Esophagus muscularis mucosa (tissue), 4 donors: Measurements from ENCODE around the gene KRR1. TPM values are rescaled to one million over a fixed set of nuclear protein-coding genes. Genes with fewer than 3 reads are reported as not detected.
"Not testable (repeated sequence)": the region's sequence is repeated elsewhere in the genome, so short reads cannot be mapped to it uniquely, and the experiment has no call there.

Experiments
- DNase-seq: peaks from one replicate; pipeline ENCODE4 v3.0.0-alpha.2; 2017; ENCODE audit errors: extremely low spot score
- H3K27ac ChIP-seq, 4 donors: fragments of 200-600 bp; sonication (generic); replicated peaks in 1 of 4; 1 replicate in 3 of 4; 2 replicates in 1 of 4; pipeline ENCODE4 v1.5.1; 2016 to 2019; ENCODE audit warnings: mild to moderate bottlenecking in 1 of 4
- H3K27me3 ChIP-seq, 4 donors: fragments of 200-600 bp; sonication (generic); one replicate each; pipeline versions ENCODE4 v1.5.1 to v1.6.0; 2016 to 2019
- H3K36me3 ChIP-seq, 4 donors: fragments of 200-600 bp; sonication (generic); one replicate each; pipeline ENCODE4 v1.5.1; 2016 to 2019
- H3K4me1 ChIP-seq, 4 donors: fragments of 200-600 bp; sonication (generic); one replicate each; pipeline ENCODE4 v1.5.1; 2016 to 2019
- H3K4me3 ChIP-seq, 4 donors: fragments of 200-600 bp; sonication (generic); 1 replicate in 2 of 4; 2 replicates in 2 of 4; pipeline ENCODE4 v1.5.1; 2016 to 2019; ENCODE audit warnings: mild to moderate bottlenecking in 4 of 4, moderate library complexity in 1 of 4
- H3K9me3 ChIP-seq, 4 donors: fragments of 200-600 bp; sonication (generic); 1 replicate in 3 of 4; 2 replicates in 1 of 4; pipeline ENCODE4 v1.5.1; 2016 to 2019
- EP300 ChIP-seq: sonication (generic); formaldehyde crosslinking; IDR thresholded peaks from one replicate; pipeline ENCODE4 v1.6.1; 2017; ENCODE audit warnings: antibody characterized with exemption
- POLR2A ChIP-seq: fragments of 450-650 bp; IDR thresholded peaks from one replicate; pipeline ENCODE4 v1.6.1; 2017; ENCODE audit warnings: antibody characterized with exemption, moderate library complexity, mild to moderate bottlenecking, low read depth
- POLR2AphosphoS5 ChIP-seq, 2 donors: sonication (generic); formaldehyde crosslinking; IDR thresholded peaks; one replicate each; pipeline ENCODE4 v1.6.1; 2017; ENCODE audit warnings: antibody characterized with exemption in 2 of 2
- WGBS: methylation state at CpG from one replicate; pipeline ENCODE4 v1.1.5; 2018; 5-methylcytosine and 5-hydroxymethylcytosine counted together
- intact Hi-C: fragments of 100-400 bp; cut with DNase I; formaldehyde crosslinking; loops from one replicate; pipeline ENCODE4 v1.15.1; 2023
- total RNA-seq, 4 donors: library from RNA; depleted of rRNA; stranded (reverse); fragments of >200 nt; gene quantifications; one replicate each; pipeline versions ENCODE4 v1.1.0 to v1.2.1, GENCODE V29; 2016
- TF ChIP-seq, protein P1 (sequence below), 3 experiments: fragments of 200-600 bp in 2 of 3; fragments of 450-650 bp in 1 of 3; sonication (generic) in 2 of 3; IDR thresholded peaks; one replicate each; pipeline ENCODE4 v1.5.1; 2017 to 2019; ENCODE audit warnings: antibody characterized with exemption in 3 of 3, mild to moderate bottlenecking in 2 of 3, moderate library complexity in 1 of 3

Gene KRR1
- total RNA-seq, 4 donors from 2014 or later: 17.9 to 37.4 (median 23.8) TPM

DNA sequence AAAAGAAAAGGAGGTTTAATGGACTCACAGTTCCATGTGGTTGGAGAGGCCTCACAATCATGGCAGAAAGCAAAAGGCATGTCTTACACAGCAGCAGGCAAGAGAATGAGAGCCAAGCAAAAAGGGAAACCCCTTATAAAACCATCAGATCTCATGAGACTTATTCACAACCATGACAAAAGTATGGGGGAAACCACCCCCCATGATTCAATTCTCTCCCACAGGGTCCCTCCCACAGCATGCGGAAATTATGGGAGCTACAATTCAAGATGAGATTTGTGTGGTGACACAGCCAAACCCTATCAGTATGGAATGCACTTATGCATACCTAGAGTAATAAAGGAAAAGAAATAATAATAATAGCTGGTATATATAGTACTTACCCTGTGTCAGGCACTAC lies 35.3 kb downstream of the KRR1 start:
- intact Hi-C loops: no loop called here
- H3K9me3 ChIP-seq: no peaks in the 10 kb centered on the region
- H3K4me3 ChIP-seq: no peak overlapping the region
- no peak for TF ChIP-seq POLR2A
- TF ChIP-seq, protein P1, sequence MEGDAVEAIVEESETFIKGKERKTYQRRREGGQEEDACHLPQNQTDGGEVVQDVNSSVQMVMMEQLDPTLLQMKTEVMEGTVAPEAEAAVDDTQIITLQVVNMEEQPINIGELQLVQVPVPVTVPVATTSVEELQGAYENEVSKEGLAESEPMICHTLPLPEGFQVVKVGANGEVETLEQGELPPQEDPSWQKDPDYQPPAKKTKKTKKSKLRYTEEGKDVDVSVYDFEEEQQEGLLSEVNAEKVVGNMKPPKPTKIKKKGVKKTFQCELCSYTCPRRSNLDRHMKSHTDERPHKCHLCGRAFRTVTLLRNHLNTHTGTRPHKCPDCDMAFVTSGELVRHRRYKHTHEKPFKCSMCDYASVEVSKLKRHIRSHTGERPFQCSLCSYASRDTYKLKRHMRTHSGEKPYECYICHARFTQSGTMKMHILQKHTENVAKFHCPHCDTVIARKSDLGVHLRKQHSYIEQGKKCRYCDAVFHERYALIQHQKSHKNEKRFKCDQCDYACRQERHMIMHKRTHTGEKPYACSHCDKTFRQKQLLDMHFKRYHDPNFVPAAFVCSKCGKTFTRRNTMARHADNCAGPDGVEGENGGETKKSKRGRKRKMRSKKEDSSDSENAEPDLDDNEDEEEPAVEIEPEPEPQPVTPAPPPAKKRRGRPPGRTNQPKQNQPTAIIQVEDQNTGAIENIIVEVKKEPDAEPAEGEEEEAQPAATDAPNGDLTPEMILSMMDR (IDR thresholded peaks at IDR 0.05): no peak
- no peak for TF ChIP-seq POLR2AphosphoS5 (IDR thresholded peaks at IDR 0.05)
- TF ChIP-seq EP300: no peak
- H3K4me1 ChIP-seq: peaks cover 0 to 6% (median 5%) of the 10 kb centered on the region in 4 donors
- 96% methylated on average over 1 of the region's 1 CpG for WGBS
- no peaks in the 10 kb centered on the region for H3K36me3 ChIP-seq
- H3K27ac ChIP-seq: no peak overlapping the region
- no peaks in the 10 kb centered on the region for H3K27me3 ChIP-seq
- no peak for DNase-seq

DNA sequence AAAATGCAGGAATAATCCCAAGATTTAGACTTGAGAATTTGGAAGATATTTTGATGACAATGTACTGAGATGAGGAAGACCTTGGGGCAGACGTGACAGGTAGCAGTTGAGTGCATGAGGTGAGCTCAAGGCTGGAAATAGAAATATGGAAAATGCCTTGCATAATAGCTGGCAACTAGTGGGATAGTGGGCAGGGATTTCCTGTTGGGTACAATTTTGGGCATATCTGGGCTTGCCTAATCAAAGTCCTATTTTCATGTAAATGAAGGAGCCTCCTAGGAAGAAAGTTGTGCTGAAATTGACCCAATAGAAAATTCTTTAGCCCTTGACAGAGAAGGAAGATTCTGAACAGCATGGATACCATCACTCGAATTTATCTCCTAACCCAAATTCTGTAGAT lies 37.3 kb downstream of the KRR1 start:
- Histone ChIP-seq H3K4me3 (no peak overlapping the region), H3K27me3 (no peaks in the 10 kb centered on the region), H3K27ac (no peak overlapping the region), H3K36me3 (no peaks in the 10 kb centered on the region), H3K9me3 (no peaks in the 10 kb centered on the region), H3K4me1 (no peaks in the 10 kb centered on the region)
- intact Hi-C loops: no loop called here
- DNase-seq: no peak
- TF ChIP-seq POLR2A (no peak), POLR2AphosphoS5 (IDR thresholded peaks at IDR 0.05) (no peak), EP300 (no peak)
- TF ChIP-seq, protein P1 (IDR thresholded peaks at IDR 0.05): no peak
- 77% methylated on average over 2 of the region's 2 CpGs for WGBS

DNA sequence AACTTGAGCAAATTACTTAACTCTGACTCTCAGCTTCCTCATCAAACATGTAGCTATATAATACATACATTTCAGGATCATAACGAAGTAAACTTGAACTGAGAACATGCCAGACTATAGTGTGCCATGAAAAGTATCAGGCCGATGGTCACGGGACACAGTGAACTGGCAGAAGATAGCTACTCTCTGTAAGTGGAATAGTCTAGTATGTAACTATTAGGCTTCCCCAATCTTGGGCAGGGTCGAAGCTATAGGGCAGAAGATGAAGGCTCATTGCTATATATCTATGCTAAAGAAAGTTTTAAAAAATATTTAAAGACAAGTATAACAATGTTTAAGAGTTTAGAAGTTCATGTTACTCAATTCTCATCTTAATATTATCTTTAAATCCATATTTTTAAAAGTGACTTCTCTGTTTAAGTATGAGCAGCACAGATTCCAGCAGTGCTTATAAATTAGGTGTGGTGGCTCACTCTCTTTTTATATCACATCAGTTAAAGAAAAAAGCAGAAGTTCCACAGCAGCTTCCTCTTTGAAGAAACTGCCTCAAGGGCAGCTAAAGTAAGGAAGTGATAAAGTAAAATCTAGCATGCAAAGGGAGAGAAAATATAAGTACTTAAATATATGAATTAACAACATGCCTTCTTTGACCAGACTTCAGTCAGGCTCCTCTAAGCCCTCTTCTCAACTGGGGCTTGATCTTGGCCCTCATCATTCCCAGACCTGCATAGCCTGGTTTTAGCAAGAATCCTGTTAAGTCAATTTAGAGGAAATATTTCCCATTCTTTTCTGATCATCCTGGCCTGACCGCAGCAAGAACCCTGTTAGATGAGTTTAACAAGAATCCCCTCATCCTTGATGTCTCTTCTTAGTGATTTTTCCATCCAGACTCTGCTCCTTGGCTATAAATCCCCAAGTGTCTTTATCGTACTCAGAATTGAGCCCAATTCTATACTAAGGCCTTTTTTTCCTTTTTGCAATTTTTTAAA lies 39.2 kb downstream of the KRR1 start:
- Histone ChIP-seq H3K9me3 (no peaks in the 10 kb centered on the region), H3K36me3 (no peaks in the 10 kb centered on the region), H3K27me3 (no peaks in the 10 kb centered on the region), H3K4me1 (no peaks in the 10 kb centered on the region), H3K4me3 (no peak overlapping the region), H3K27ac (no peak overlapping the region)
- intact Hi-C loops: no loop called here
- 86% methylated on average over 6 of the region's 6 CpGs for WGBS
- TF ChIP-seq POLR2A: no peak
- TF ChIP-seq, protein P1 (IDR thresholded peaks at IDR 0.05): no peak
- no peak for TF ChIP-seq POLR2AphosphoS5 (IDR thresholded peaks at IDR 0.05)
- no peak for TF ChIP-seq EP300
- DNase-seq: no peak

DNA sequence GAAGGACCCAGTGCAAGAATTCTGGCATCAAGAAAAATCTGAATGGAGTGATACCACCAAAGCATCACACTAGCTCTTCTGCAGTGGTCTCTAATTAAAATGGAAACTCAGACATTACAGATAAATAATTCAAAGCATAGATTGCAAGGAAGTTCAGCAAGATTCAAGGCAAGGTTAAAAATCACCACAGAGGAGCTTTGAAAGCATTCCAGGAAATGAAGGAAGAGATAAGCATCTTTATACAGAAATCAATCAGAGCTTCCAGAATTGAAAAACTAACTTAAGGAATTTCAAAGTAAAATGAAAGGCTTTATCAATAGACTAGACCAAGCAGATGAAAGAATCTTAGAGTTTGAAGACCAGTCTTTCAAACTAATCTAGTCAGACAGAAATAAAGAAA lies 51.2 kb downstream of the KRR1 start:
- Histone ChIP-seq H3K27ac (no peak overlapping the region), H3K4me1 (no peaks in the 10 kb centered on the region), H3K9me3 (peaks cover 0 to 14% (median 8%) of the 10 kb centered on the region in 4 donors), H3K27me3 (no peaks in the 10 kb centered on the region), H3K36me3 (no peaks in the 10 kb centered on the region), H3K4me3 (no peak overlapping the region)
- intact Hi-C loops: no loop called here
- TF ChIP-seq EP300 (no peak), POLR2A (no peak), POLR2AphosphoS5 (IDR thresholded peaks at IDR 0.05) (no peak)
- TF ChIP-seq, protein P1 (IDR thresholded peaks at IDR 0.05): no peak
- DNase-seq: no peak

DNA sequence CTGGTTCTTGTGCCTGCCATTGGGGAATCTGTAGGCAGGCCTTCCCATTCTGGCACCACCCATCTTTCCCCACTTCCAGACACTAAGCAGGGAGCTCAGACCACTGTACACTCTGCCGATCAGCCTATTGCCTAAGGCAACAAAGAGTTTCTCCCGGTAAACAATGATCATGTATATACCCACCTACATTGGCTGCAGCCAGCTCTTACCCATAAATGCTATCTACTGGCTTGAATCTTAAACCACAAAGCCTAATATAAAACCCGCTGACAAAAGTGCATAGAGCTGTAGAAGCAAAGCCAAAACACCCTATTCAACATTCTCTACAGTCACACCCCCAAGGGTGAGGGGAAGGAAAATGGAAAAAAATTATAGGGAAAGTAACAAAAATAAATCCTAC lies 51.7 kb downstream of the KRR1 start:
- 94% methylated on average over 3 of the region's 3 CpGs for WGBS
- TF ChIP-seq, protein P1 (IDR thresholded peaks at IDR 0.05): no peak
- no peak for TF ChIP-seq EP300
- TF ChIP-seq POLR2A: no peak
- TF ChIP-seq POLR2AphosphoS5 (IDR thresholded peaks at IDR 0.05): no peak
- peaks cover 0 to 14% (median 8%) of the 10 kb centered on the region in 4 donors for H3K9me3 ChIP-seq

DNA sequence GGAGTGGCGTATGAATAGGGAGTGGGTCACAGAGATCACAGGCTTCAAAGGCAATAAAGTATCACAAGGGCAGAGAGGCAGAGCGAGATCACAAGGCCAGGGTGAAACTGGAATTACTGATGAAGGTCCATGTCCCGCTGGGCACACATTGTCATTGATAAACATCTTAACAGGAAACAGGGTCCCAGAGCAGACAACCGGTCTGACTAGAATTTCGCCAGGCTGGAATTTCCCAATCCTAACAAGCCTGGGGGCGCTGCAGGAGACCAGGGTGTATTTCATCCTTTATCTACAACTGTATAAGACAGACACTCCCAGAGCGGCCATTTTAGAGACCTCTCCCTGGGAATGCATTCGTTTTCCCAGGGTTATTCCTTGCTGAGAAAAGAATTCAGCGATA lies 53.5 kb downstream of the KRR1 start:
- H3K4me1 ChIP-seq, H3K27ac ChIP-seq, intact Hi-C loops, H3K4me3 ChIP-seq, DNase-seq, H3K9me3 ChIP-seq, H3K36me3 ChIP-seq, H3K27me3 ChIP-seq: not testable (repeated sequence)
- 71% methylated on average over 9 of the region's 9 CpGs for WGBS

More for the DNA sequence above, 51.7 kb downstream of the KRR1 start:
- Histone ChIP-seq H3K4me1 (no peaks in the 10 kb centered on the region), H3K4me3 (no peak overlapping the region), H3K27ac (no peak overlapping the region), H3K36me3 (no peaks in the 10 kb centered on the region), H3K27me3 (no peaks in the 10 kb centered on the region)
- intact Hi-C loops: no loop called here
- DNase-seq: no peak
